HepG2 (cell line): ENCODE measurements around the gene SMIM43.

Experiments
- MAX ChIP-seq: IDR thresholded peaks from 2 replicates; pipeline ENCODE4 v1.6.1; 2012; ENCODE audit warnings: inconsistent platforms
- TF ChIP-seq, protein P1 (sequence below): sonication (generic); formaldehyde crosslinking; IDR thresholded peaks from 2 replicates; pipeline ENCODE4 v1.5.0; 2020; ENCODE audit warnings: mild to moderate bottlenecking, missing genetic modification reagents, moderate library complexity

- TF ChIP-seq, protein P1, sequence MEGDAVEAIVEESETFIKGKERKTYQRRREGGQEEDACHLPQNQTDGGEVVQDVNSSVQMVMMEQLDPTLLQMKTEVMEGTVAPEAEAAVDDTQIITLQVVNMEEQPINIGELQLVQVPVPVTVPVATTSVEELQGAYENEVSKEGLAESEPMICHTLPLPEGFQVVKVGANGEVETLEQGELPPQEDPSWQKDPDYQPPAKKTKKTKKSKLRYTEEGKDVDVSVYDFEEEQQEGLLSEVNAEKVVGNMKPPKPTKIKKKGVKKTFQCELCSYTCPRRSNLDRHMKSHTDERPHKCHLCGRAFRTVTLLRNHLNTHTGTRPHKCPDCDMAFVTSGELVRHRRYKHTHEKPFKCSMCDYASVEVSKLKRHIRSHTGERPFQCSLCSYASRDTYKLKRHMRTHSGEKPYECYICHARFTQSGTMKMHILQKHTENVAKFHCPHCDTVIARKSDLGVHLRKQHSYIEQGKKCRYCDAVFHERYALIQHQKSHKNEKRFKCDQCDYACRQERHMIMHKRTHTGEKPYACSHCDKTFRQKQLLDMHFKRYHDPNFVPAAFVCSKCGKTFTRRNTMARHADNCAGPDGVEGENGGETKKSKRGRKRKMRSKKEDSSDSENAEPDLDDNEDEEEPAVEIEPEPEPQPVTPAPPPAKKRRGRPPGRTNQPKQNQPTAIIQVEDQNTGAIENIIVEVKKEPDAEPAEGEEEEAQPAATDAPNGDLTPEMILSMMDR (CRISPR knock-in tag): no peak
- no peak for TF ChIP-seq MAX
Observed at GRCh38 chr4:121712001-121712651, 52.8 kb downstream of the SMIM43 start.
